ENCODE measurements around the gene LMNTD2.

The LMNTD2 gene

DNA sequence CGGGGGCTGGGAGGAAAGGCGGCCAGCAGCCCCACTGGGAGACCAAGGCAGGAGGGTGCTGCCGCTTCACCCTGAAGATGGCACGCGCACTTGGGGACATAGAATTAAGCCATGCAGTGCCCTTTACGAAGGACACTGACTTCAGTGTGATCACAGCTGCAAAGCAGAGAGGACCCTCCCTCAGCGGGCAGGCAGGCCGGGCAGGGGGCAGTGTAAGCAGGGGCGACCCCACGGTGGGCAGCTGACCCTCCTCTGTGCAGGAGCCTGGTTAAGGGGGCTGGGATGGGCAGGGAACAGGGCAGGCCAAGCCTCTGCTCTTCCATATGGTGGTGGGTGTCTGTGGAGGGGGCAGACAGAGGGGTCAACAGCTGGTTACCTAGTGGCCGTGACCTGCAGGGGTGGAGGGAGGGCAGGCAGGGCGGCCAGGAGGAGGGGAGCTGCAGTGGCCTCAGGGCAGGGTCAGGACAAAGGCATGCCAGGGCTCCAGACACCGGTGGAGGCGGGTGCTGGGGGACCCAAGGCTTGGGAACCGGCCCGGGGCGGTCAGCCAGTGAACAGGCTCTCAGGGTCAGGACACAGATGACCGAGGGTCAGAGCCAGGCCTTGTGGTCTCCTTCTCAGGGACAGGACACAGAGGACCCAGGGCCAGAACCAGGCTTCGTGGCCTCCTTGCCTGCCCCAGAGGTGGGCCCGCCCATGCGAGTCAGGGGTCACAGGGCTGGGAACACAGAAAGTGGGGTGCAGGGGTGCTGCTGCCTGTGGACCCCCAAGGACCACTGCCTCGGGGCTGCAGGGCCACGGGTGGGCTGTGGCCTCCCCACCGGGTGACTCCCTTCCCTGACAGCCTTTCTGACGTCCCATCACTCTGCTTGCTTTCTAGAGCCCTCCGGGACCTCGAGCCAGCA is 7.2 kb downstream of the LMNTD2 start:
- no peak for DNase-seq (ENCODE audit: low spot score)

DNA sequence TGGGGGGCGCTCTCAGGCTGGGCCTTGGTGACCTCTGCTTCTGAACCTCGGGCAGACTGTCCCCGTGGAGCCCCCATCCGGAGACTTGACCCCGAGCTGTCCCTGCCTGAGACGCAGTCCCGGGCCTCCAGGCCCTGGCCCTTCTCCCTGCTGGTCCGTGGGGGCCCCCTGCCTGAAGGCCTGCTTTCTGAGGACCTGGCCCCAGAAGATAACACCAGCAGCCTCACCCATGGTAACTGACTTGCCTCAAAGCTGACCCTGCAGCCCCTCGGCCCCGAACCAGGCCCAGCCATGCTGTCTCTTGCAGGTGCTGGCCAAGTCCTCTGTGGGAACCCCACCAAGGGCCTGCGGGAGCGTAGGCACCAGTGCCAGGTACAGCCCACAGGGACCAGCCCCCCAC is 8.9 kb downstream of the LMNTD2 start:
- DNase-seq (ENCODE audit: low spot score) = no peak

DNA sequence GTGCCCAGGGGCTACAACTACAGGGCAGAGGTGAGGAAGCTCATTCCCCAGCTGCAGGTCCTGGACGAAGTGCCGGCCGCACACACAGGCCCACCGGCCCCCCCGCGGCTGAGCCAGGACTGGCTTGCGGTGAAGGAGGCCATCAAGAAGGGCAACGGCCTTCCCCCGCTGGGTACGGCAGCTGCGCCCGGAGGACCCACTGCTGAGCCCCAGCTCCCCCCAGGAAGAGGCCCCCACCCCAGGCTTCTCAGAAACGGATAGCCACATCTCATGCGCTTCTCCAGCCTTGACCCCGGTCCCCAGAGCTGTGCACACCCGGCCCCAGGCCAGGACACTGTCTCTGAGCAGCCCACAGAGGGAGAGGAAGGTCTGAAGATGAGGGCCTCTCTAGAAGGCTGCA is 9.4 kb downstream of the LMNTD2 start:
- no peak for DNase-seq (ENCODE audit: low spot score)

DNA sequence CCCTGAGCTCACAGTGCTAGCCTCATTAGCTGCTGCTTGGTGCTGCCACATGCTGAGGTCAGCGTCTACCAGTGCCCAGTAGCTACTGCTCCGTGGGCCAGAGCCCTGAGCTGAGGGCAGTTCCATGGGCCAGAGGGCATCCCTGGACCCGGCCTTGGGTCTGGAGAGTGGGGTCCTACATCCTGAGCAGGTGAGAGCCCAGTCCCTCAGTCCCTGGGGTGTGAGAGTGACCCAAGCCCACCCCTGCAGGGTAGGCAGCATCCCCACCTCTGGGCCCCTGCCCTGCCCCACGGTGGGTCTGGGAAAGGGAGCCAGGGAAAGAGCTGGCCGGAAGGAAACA is 9.8 kb downstream of the LMNTD2 start:
- no peak for DNase-seq (ENCODE audit: low spot score)

DNA sequence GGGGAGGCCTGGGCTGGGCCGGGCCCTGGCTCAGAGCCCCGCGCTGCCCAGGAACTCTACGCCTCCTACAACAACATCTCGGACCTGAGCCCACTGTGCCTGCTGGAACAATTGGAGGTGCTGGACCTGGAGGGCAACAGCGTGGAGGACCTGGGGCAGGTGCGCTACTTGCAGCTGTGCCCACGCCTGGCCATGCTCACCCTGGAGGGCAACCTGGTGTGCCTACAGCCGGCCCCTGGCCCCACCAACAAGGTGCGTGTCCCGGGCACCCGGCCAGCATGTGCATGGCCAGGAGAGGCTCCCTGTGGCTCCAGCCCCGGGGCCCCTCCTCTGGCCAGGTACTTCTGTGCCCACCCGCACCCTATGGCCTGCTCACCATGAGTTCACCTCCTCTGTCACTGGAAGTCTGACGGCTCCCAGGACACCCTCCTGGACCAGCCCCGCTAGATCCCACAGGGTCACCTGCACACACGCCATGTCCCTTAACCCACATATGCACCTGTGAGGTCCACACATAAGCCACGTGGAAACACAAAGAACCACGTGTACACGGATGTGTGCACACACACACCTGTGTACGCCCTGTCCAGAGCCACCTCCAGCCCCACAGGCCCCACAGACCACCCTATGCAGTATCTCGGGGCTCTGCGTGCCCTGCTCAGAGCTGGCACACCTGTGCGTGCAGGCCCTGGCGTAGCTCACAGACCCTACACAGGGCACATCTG is 10.4 kb downstream of the LMNTD2 start:
- no peak for DNase-seq (ENCODE audit: low spot score)

DNA sequence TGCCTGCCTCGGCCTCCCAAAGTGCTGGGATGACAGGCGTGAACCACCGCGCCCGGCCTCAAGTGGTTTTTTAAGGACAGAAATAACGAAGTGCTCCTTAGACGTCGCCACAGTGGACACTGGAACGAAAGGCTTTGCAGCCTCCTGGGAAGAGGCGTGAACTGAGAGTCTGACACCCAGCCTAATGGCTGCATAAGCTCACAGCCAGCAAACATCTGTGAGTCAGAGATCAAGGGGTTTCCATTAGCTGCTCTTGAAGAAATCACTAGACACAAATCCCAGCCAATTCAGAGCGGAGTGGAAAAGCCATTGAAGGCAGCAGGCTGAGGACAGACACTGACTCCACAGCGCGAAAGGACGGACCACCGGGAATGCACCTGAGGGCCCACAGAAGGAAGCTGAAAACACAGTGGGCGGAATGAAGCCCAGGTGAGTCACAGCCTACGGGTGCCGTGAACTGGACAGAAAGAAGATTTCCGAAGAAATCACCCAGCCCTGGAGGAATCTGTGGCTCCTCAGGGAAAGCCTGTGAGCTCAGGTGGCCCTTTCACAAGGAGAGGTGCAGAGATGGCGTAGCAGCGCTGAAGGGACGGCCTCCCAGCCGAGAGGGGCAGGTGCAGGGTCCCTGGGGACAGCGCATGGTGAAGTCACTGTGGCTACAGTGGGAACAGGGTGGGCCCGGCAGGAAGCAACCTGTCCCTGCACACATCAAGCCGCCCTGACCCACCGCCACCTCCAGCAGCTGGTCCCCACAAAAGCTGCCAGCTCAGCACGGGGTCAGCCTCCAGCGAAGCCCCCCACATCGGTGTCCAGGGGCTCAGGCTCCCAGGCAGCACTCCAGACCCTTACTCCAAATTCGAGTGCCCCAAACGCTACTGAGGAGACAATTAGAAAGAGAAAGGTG is 11.6 kb downstream of the LMNTD2 start:
- DNase-seq (ENCODE audit: low spot score) = no peak

DNA sequence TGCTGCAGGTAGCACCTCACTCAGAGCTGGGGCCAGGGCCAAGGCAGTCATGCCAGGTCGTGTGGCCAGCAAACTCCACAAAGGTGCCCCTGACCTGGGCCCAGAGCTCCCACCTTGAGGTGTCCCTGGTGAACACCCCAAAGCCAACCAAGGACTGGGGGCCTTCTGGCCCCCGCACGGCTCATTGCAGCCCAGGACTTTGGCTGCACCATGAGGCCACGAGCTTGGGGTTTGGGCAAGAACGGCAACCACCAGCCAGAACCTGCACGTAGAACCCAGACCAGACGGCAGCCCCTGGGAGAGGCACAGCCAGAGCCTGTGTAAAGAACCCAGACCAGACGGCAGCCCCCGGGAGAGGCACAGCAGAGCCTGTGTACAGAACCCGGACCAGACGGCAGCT is 15.4 kb downstream of the LMNTD2 start:
- DNase-seq (ENCODE audit: low spot score) = no peak

DNA sequence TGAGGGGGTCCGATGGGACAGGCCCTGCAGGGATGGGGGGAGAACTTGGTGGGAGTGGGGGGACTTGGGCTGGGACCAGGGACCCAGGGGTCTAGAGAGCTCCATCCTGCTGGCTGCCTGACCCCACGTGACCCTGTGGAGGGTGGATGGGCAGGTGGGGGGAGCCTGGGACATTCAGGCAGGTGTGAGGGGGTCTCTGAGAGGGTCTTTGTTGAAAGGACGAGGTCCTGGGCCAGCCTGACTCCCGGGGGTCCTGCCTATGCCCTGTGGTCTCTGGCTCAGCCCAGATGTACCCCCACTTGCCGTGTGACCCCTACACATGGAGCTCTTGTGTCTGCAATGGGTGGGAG is 15.7 kb downstream of the LMNTD2 start:
- no peak for DNase-seq (ENCODE audit: low spot score)

DNA sequence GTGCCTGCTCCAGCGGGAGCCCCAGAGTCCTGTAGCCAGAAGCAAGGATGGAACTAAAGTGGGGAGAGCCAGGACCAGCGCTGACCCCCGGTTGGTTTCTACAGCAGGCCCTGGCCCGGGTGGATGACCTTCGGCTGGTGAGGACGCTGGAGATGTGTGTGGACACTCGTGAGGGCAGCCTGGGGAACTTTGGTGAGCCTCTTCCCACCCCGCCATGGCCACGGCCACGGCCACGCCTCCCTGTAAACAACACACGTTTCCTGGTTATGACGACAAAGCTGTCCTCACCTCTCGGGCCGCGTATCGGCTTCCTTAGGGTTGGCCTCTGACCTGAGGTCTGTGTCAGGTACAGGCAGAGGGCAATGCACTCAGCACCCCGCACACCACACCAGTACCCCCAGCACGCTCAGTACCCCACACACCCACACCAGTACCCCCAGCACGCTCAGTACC is 19.1 kb downstream of the LMNTD2 start:
- DNase-seq (ENCODE audit: low spot score) = no peak

DNA sequence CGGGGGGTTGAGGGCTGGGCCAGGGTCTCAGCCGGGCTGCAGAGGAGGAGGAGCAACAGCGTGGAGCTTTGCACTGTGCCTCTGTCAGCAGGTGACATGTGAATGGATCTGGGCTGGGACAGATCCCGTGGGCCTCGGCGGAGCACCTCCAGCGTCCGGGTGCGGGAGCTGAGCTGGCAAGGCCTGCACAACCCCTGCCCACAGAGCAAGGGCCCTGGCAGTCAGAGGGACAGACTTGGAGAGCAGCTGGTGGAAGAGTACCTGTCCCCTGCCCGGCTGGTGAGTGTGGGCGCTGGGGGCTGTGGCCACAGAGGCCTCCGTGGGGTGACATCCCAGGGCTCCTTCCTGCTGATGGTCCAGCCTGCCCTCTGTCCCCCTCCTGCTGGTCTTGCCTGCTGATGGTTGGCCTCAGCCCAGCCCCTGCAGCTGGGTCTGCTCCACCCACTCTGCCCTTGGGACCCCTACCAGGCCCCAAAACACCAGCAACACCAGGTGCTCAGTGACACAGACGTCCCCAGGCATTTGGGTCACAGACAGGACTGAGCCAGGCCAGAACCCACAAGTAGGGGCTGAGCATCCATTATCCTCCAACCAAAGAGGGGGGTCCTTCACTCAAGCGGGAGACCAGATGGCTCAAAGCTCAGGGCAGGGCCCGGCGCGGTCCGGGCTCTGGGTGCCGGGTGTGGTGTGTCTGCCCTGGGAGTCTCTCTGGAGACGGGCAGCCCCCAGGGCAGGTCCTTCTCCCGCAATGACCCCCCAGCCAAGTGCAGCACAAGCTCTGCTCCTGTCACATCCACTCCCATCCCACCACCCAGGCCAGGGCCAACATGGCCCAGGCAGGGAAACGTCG is 19.7 kb downstream of the LMNTD2 start:
- DNase-seq (ENCODE audit: low spot score) = no peak

DNA sequence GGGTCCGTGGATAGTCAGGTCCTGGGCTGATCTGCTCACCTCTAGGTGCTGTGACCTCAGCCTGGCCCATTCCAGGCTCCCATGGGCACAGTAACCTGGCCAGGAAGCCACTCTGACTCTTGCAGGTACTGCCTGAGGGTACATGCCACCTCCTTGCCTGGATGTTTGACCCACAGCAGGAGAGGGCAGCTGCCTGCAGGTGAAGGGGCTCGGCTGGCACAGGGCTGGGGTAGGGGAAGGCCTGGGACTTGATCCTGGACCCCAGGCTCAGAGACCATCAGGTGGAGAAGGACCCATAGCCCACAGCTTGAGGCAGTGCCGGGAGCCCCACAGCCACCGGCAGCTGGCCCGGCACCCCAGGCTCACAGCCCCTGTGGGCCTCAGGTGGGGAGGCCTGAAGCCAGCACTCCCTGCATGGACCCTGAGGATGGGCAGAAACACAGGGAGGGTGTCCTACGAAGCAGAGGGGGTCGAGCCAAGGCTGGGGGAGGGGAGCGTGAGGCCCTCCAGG is 20.5 kb downstream of the LMNTD2 start:
- DNase-seq (ENCODE audit: low spot score) = no peak

DNA sequence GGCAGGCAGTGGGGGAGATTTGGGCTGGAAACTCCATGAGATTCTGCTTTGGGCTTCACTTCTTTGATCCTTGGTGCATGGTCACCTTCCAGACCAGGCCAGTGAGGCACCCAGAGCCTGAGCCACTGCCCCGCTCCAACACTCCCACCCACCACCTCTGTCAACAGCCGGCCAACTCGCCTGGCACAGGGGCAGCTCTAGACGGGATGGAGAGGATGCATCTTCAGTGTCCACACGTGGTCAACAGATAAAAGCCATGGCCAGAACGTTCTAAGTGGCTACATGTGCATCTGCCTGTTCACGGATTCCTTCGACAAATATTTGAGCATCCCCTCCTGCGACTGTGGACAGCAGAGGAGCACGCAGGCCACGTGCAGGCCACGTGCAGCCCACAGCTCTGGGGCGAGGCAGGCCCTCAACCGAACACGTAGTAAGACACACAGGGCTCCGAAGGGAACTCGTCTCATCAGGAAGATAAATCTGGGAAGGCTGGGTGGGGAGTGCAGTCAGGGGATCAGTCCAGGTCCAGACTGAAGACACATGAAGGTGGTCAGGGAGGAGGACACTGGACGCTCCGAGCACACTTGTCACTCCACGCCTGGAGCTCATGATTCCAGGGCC is 22.0 kb downstream of the LMNTD2 start:
- DNase-seq (ENCODE audit: low spot score) = no peak

DNA sequence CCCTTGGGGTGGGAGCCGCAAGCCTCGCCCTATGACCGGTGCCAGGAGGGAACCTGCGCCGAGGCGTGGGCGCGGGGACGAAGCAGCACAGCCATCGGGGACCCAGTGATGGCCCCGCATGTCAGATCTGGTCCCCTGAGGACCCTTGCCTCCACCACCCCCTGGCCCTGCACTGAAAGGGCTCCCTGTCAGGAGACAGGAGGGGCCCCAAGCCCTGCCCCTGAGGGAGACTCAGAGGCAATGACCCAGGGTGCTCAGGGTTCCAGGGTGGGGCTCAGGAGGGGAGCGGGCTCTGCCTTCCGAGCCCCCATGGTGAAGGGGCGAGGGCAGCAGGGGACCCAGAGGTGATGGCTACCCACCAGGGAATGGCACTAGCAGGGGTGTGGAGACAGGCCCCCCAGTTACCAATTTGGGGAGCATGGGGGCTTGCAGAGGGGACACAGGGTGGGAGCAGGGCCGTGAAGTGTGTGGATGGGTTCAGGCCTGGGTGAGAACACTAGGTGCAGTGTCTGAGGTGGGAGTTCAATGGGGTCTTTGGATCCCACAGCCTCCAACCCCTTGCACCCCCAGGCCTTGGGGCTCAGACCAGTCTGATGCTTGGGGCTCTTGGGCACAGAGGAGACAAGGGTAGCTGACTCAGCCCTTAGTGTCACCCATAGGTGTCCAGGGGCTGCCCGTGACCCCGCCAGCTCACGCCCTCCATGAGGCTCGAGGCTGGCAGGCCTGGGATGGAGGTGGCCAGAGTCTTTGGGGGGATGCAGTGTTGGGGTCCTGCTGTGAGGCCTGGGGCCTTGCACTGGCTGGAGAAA is 22.7 kb downstream of the LMNTD2 start:
- no peak for DNase-seq (ENCODE audit: low spot score)

DNA sequence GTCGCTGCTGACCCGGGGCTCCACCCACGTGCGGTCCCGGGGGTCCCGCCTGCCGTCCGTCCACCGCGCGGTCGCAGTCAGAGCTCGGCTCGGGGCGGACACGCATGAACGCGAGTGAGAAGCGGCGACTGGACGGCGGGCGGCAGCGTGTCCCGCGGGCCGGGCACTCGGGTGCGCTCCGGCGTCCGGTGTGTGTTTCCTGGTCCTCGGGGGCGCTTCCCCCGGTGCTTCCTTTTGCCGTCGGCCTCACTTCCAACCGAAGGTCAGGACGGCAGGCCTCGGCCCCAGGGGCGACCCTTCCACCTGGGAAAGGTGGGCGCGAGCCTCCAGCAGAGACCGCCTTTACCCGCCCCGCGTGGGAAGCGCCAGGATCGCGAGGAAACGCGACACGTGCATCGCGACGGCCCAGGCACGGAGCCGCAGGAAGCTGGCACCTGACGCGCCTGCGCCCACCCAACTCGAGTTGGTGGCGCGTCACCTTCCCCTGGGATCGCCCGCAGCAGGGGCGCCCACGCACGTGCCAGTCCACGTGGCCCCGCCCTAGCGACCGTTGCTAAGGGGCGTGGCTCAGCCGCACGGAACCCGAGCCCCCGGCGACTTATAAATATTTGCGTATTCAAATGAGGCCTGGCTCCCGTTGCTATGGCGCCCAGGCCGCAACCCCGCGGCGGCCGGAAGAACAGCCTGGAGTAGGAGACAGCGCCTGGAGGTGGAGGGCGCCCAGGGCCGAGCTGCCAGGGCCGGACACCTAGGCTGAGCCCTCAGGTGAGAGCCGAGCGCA is 23.5 kb downstream of the LMNTD2 start, which contains the start of gene LRRC56:
LRRC56 (plus strand) TSS at position 687 of the 781 bp plus-strand sequence. CDS start 3,158 bp downstream, outside the sequence.
- DNase-seq (ENCODE audit: low spot score) = peak; percentile 60

DNA sequence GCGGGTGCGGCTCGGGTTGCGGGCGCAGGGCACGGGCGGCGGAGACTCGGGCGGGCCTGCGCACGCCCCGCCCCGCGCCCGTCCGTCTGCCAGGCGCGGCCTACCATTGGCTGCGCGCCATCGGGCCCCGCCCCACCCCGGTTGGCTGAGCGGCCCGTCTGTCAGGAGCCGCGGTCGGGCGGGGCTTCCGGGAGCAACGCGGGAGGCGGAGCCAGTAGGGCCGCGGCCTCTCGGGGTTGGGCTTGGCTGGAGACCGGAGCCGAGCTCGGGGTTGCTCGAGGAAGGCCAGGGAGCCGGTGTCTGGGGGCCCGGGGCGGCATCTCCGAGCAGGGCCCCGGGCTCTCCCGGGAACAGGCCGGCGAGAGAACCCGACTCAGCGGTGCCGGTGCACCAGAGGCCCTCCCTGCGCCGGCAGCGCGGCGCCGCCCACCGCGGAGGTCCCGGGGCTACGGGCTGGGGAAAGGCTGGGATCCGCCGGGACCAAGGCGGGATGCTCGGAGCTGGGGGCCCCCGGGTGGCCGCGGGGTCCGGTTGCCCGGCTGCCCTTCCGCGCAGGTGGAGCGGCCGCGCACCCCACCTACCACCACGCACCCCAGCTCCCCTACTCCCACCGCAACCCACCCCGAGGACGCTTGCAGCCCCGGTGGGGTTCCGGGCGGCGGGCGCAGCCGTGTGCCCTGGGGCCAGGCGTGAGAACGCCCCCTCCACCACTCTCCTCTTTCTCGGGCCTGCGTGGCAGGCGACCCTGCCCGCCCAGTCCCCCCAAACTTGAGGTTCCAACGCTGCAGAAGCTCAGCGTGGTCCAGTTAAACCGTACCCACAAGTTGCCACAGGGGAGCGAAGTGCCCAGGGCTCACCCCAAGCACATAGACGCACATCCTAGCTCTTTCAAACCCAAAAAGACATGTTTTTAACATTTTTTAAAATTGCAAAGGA is 24.8 kb downstream of the LMNTD2 start, which contains the start of gene HRAS:
HRAS (minus strand) TSS at position 58 of the 936 bp plus-strand sequence.
- peak; percentile 93 for DNase-seq (ENCODE audit: low spot score)

DNA sequence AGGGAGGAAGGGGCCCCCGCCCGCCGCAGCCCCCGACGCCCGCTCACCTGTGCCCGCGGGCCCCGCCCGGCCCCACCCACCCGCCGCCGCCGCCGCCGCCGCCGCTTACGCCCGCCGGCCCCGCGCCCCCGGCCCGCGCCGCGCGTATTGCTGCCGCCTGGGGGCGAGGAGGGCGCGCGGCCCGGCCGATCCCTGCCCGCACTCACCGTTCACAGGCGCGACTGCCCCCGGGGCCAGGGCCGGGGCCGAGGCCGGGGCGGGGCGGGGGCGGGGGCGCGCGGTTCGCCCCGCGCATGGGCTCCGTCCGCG is 25.4 kb downstream of the LMNTD2 start:
- DNase-seq (ENCODE audit: low spot score) = no peak

DNA sequence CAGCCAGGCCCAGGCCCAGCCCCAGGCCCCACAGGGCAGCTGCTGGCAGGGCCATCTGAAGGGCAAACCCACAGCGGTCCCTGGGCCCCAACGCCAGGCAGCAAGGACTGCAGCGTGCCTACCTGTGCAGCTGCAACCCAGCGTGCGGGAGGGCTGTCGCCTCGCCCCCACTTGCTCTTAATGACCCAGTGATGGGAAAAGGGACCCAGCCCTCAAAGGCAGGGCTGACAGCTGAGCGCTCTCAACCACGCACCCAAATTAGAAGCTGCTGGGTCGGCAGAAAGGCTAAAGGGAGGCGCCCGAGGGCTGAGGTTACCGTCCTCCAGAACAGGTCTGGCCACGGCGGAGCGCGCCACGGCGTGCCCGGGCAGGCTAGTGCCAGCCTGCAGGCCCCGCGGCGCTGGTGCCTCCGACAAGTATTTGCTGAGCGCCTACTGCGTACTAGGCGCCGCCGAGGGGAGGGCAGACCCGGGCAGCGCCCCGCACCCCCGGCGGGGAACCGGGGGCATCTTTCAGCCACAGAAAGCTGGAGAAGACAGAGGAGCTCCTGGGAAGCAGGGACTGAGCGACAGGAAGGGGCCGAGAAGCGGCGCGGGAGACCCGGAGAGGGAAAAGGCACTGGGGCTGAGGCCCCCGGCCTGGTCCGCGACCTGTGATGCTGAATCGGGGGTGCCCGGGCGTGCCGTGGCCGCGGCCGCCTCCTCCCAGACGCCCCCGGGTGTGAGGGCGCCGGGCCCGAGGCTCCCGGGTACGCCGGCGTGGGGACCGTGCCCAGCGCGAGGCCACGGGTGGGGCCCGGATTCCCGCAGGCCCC is 25.9 kb downstream of the LMNTD2 start:
- DNase-seq (ENCODE audit: low spot score) = no peak
